ENCODE measurements around the gene SCN10A. TPM values are rescaled to one million over a fixed set of nuclear protein-coding genes. Genes with fewer than 3 reads are reported as not detected.
A peak's percentile ranks its signal among the peaks of the same experiment; 100 is the strongest.

Gene SCN10A
- total RNA-seq (2014; rRNA removed; shearing (Covaris generic)), result not detected in 2 replicates

DNA sequence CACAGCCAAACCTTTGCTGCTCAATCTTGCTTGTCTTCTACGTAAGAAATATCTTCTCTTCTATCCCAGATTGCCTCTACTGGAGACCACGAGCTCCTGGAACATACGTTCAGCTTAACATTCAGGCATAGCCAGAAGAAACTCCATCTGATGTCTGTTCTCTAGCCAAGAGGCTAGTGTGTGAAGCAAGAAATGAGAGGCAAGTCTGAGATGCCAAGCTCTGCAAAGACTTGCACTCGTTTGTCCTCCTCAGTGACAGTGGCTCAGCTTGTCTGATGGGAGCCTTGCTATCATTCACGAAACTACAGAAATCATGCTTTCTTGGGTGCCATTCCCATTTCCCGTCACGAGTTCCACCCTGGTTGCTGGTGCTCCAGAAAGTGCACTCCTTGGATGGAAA lies at the start of gene SCN10A:
Gene SCN10A (minus strand): TSS at position 192 of the 400 bp plus-strand sequence. CDS start 22,207 bp downstream, outside the sequence.
- no peak for DNase-seq (ENCODE audit: low spot score)

DNA sequence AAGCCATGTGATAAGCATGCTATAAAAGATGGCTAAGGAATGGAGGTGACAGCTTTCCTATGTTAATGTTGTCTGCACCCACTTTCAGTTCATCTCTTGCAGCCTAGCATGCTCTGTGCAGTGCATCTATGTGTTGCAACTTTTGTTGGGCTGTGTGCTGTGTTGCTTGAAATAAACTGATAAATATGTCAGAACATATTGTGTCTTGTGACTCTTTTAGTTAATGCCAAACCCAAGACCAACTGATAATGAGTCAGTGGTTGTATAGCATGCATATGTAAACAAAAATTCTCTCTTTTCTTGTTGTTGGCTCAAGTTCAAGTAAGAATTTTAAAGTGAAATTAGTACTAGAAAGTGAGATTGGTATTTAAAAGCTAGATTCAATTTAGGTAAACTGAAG lies 37.0 kb upstream of the SCN10A start:
- DNase-seq (ENCODE audit: low spot score), result no peak

DNA sequence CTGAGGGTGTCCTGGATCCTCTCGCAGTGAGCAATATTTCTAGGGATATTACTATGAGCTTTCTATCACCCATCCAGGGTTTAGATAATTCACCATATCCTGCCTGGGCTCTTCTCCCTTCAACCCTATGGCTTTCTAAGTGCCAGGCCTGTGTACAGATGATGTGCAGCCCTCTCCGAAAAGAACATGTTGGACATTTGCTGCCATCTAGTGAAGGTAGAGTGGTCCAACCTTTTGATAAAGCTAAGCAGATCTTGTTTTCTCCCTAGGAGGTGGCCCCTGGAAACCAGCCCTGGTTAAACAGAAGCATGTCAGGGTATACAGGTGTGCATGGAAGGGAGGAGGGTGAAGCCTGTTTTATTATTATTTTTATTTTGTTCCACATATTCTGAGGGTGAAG lies 27.9 kb upstream of the SCN10A start:
- DNase-seq (ENCODE audit: low spot score), result peak; percentile 35

DNA sequence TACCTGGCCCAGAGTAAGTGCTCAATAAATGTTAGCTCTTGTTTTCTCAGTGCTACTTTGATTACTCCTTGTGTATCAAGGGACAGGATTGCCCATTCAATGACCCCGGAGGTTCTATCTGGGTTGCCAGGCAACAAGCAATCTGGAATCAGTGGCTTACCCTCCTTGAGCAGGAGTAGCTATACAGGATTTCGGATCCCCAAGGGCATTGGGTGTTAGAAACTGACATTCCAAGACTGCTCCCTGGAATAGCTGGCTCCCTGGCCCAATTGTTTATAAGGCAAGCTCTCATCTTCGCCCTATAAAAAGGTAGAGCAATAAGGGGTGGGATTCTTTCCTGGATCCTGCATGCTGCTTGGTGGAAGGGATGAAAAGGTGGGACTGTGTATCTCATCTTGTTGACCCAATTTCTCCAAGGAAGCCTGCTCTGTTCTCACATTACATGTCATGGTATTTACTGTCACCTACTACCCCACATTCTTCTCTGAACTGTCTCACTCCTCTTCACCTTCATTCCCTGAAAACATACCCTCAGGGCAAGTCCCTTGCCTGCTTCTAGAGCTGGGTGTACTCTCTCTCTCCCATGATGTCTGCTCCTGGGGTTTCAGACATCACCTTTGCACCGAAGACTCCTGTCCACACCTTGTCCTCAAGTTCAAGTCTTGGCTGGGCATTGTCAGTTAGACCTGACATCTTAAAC lies 26.4 kb upstream of the SCN10A start:
- DNase-seq (ENCODE audit: low spot score), result no peak

DNA sequence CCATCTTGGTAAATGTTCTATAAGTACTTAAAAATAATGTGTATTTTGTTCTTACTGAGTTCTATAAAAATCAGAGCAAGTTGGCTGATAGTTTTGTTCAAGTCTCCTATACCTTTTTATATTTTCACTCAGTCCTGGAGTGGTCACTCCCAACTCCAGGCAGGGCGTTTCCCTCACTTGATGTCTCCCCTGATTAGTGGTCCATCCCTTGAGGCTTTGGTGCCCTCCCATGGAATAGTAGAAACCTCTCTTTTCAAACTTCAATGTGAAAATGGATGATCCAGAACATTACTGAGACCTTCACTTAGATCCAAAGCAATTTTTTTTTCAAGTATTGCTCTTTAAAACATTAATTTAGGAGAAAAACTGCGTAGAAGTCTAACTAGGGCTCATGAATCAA lies 25.0 kb upstream of the SCN10A start:
- no peak for DNase-seq (ENCODE audit: low spot score)

DNA sequence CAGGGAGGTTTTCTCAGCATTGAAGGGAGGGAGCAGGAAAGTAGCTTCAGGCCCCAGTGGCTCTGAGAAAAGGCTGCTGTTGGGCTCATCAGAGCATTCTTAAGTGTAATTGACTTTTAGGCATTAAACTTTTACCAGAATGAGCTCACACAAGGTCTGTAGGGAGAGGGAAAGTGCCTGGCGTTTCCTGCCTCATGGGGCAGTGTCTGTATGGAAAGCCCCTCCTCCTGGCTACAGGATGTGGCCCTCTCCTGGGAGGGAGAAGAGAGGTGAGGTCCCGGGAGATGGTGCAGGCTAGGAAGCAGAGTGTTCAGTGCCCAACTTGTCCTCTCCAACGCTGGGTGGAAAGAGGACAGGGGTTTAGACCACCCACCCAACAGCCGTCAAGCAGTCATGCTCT lies 21.3 kb upstream of the SCN10A start:
- no peak for DNase-seq (ENCODE audit: low spot score)

DNA sequence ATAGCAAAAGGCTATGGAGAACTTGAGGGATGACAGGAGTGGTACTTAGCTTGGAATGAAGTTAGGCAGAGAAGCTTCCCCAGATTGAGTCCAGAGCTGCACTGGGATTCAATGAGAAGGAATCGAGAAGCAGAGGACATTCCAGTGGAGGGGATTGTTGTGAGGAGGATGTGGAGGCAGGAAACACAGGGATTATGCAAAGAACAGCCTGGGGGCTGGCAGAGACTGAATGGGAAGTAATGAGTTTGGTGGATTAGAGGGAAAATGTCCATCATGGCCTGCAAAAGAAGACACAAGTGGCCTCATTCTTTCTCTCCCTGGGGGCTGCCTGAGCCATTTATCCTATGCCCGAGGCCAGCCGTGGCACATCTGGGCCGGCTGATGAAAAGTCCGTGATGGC lies 20.5 kb upstream of the SCN10A start:
- DNase-seq (ENCODE audit: low spot score), result no peak

DNA sequence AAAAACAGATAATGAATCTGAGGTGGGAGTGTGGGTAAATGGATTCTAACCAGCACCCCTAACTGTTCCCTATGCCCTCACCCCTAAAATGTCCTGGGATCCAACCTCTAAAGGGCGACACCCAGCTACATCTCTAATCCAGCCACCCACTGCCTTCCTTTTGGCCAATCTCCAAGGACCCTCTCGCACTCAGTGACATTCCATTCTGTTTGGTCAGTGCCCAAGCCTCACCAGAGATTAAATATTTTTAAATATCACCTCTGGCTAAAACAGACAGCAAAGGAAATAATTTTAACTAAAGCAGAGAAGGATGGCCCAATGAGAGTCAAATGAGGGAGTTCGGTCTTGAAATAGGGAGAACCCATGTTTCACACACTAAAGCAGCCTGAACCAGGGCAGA lies 19.9 kb upstream of the SCN10A start:
- DNase-seq (ENCODE audit: low spot score), result no peak

DNA sequence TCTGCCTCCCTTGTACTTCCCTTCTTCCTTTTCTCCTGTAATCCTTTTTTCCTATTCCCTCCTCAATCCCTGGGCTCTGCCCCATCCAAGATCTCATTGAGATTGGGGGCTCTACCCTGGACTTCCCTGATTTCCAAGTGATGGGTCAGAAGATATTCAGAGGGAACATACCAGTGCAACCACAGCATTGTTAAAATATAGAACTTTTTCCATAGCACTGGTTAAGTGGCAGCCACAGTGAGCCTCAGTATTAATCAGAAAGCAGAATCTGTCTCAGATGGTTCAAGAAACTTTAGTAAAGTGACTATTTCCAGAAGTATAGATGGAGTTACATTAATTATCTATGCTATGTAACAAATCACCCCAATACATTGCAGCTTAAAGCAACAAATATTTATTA lies 18.7 kb upstream of the SCN10A start:
- no peak for DNase-seq (ENCODE audit: low spot score)

DNA sequence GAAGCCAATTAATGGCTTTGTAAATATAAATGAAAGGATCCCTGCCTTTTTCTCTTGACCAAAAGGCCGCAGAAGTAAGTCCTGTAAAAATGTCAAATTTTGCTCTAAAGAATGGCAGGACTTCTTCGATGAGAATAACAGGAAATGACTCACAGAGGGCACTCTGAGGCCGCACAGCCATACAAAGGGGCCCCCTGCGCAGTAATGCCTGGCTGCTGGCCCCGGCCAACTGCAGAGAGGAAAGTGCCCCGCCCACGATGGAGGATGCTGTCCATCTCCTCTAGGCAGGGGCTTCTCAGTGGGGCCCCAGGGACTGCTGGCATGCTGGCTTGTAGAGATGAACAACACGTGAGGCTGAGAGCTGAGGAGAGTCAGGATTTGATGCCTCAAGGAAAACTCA lies 18.1 kb upstream of the SCN10A start:
- DNase-seq (ENCODE audit: low spot score), result peak; percentile 90

DNA sequence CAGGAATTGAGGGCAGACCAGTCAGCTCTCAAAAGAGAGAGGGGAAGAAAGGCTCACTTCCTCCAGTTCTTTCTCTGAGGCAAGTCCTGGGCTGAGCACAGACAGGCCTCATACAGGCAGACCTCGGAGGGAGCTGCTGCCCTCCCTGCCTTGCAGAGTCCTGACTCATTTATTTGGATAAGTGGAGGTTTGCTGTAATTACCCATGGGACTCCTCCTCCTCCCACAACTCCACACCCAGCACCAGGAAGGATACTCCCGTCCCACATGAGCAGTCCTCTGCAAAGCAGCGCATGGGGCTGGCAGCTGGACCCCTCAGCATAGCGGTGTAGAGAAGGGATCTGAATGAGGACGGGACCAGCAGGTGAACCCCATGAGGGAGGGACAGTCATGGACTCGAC lies 13.4 kb upstream of the SCN10A start:
- peak; percentile 63 for DNase-seq (ENCODE audit: low spot score)

DNA sequence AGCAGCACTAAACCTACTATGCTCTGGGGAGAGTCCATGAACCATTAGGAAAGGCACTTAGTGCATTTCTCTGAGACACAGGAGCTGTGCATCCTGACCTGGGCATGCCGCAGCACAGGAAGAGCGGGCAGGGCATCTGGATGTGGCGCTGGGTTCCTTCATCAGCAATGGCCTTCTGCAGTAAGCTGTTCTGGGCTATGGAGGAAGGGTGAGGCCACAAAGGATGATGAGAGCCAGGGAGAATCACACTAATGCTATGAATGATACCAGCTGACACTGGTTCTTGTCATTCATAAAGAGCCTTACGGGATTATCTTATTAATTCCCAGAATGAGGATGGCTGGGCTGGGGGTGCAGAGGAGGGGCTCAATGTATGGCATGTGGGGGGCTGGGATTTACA lies 12.7 kb upstream of the SCN10A start:
- no peak for DNase-seq (ENCODE audit: low spot score)

DNA sequence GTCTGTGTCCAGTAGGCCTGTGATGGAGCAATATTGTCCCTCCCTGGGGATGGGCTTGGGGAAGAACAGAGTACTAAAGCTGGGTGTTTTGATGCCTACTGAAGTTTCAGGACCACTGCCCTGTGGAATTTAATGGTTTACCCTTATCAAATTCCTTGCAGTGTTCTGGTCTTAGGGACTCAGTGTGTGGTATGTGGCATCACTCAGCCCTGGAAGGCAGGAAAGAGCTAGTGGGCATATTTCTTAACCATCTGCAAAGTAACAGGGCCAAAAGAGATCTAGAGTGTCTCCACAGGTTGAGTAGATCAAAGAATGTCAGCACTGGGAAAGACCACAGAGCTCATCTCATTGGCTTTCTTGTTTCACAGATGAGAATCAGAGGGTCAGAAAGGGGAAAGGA lies 11.8 kb upstream of the SCN10A start:
- DNase-seq (ENCODE audit: low spot score), result no peak

DNA sequence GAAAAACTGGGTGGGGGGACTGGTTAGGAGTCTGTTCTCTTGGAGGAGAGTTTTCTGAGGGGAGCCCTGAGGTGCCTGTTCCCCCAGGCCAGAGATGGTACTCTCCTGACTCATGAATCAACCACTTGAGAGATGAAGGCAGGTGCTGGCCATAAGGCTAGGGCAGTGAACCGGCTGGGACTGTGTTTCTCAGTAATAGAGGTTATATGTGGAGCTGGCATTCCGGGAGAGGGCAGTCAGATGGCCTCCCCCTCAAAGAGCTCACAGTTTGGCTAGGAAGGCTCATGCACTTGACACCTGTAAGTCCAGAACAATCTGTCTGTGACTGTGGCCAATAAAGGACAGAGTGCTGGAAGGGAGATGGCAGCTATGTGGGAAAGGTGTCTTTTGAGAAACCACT lies 10.0 kb upstream of the SCN10A start:
- no peak for DNase-seq (ENCODE audit: low spot score)

DNA sequence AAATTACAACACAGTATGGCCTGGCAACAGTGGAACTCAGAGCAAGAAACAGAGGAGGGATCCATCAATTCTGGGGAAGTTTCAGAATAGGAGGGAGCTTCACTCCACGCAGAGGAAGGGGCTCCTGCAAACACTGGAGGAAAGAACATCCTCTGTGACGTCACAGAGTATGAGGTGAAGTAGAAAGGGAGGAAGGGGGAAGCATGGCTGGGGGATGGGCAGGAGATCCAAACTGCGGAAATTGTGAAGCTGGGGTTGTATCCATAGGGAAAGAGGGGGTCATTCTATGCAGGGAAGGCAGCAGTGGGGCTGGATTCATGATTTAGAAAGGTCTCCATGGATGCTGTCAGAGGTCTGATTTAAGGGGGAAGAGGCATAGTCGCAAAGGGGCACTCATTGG lies 8.3 kb upstream of the SCN10A start:
- no peak for DNase-seq (ENCODE audit: low spot score)

DNA sequence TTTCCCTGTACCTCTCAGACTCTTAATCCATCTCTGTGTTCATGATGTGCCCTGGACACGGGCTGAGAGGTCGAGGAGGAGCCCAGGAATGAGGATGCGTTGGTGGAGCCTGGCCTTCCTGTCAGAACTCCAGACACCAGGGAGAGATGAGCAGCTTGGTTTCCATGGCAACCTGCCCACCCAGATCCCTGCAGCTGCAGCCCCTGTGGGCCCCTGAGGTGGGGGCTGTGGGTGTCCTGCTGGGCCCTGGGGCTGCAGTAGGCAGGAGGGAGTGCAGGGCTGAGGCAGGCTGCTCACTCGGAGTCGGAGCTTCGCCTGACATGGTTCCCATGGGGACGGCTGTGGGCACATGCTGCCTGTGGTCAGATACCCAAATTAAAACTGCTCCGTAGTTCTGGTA lies 7.7 kb upstream of the SCN10A start:
- no peak for DNase-seq (ENCODE audit: low spot score)

DNA sequence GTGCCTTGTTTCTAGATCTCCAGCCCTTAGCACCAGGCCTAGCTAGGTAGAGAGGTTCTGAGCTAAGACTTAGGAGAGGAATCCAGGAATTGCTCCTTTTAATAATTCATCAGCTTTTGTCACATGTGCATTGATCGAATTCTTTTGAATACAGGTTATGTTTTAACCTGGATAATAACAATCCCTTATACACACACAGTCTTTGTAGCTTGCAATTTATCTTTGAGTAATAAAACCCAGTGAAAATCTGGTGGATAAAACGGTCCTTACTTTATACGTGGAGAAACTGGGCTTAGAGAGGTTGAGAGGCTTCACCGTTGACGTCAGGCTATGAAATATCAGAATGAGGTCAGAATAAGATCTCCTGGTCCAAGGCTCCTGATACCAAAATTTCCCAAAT lies 7.2 kb upstream of the SCN10A start:
- no peak for DNase-seq (ENCODE audit: low spot score)

DNA sequence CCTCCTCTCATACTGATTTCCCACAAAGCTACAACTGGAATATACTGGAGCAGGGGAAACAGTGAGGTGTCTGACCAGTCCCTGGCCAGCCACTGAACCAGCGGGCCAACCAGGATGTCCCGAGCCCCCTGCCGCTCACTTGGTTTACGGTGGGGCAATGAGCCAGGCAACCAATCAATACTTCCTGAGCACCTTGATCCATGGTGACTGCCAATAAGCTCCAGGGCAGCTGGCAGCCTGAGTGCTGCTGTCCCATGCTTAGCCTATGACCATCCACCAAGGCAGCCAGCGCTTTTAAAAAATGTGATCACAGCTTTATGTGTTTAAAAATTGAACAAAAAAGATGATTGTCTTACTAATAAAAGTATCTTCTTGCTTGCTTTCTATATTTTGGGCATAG lies 4.2 kb downstream of the SCN10A start:
- no peak for DNase-seq (ENCODE audit: low spot score)

DNA sequence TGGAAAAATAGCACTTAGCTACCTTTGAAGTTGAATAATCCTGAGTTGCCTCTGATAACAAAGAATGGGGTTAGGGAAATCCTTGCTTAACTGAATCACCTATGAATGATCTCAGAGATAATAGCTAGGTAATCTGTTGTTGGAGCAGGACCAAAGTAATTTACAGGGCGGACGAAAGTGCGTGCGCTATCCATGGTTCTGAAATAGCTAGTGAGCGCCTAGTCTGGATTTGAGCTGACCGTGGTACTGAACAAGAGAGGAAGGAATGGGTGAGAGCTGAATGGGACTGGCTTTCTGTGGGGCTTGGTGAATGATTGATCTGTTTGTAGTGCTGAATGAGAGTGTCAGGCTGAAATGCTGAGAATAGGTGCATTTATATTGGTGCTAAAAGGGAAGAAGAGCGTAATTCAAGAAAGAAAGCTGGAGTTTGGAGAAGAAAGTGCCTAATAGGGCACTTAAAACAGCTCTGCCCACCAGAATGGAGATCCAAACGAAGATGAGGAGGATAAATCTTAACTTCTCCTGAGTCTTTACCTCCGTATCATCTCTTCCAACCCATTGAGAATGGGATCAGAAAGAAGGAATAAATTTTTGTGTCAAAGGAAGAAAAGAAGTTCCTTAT lies 10.1 kb downstream of the SCN10A start:
- DNase-seq (ENCODE audit: low spot score), result peak; percentile 75

DNA sequence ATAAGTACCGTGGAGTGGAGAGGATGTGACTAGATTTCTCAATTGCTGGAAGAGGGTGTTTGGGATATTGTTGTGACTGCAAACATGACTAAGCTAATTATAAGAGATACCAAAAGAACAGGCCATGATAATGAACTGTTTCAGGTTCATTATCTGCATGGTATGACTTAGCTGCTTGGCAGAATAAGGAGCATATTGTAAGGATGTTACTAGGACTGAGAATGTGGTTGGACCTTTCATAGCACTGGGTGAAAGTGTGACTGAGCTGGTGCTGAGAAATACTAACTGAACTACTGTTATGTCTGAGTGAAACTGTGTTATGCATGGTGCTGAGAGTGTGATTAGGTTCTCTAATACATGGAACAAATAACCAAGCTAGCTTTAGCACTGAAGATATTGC lies 11.0 kb downstream of the SCN10A start:
- no peak for DNase-seq (ENCODE audit: low spot score)

DNA sequence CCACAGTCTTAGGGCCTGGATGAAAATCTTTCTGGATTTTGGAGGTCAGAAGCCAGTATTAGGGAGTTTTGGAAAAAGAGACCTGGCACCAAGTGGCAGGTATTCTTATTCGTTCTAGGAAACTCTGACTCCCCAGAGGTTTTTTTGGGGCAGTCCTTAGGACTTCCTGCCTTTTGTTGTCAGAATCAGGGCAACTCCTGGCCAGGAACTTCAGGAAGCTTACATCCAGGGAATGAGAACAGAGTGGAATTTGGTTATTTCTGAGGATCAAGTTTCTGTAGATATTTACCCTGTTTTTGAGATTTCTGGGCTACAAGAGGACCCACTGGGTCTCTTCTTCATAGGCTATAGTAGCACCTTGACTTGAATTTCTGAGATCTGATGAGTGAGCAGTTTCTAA lies 15.5 kb downstream of the SCN10A start:
- no peak for DNase-seq (ENCODE audit: low spot score)

DNA sequence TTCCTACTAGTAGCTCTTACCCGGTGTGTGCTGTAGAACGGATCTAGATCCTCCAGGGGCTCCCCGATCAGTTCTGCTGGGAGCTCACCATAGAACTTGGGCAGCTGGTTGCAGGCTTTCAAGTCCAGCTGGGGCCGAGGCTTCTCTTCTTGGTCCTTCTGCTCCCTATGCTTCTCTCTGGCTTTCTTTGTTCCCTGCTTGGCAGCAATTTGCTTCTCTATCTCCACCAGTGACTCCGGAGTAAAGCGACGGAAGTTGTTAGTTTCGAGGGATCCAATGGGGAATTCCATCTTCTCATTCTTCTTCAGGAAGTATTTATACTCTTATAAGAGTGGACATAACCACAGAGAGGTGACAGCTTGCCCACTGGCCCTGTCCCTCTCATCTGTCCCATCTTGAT lies 22.3 kb downstream of the SCN10A start:
- DNase-seq (ENCODE audit: low spot score), result no peak

DNA sequence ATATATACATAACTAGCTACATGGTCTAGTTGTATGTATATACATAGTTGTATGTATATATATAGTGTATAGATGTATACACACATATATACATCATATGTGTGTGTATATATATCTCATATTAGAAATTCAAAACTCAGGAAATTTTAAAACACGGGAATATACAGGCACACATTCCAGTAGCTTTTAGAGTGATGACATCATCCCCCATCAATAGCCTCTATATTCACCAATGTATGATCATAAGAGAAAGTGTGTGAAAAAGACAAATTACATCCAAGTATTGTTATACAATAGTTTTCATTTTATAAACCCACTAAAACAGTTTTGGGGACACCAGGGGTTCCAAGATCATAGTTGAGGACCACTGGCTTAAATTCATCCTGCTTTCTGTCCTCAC lies 23.0 kb downstream of the SCN10A start:
- DNase-seq (ENCODE audit: low spot score), result no peak

DNA sequence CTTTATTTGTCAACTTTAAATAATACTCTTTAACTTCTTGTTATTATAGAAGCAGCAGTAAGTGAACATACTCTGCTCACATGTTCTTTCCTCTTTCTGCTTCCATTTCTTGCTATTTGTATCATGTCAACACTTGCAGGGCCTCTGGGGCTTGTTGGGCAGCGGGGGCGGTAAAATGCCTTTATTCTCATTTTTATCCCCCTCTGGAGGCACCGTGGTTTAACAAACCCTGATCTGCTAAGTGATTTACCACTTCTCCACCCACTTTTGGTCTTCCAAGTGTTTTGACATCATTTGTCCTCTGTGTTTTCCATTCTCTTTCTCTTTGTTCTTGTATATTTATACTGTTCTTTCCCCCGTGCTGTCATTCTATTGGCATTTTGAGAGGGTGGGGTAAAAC lies 33.9 kb downstream of the SCN10A start:
- peak; percentile 23 for DNase-seq (ENCODE audit: low spot score)
